Esophagus muscularis mucosa (tissue), 4 donors: Measurements from ENCODE around the gene SIK2. TPM values are rescaled to one million over a fixed set of nuclear protein-coding genes. Genes with fewer than 3 reads are reported as not detected.

Experiments
- DNase-seq: peaks from one replicate; pipeline ENCODE4 v3.0.0-alpha.2; 2017; ENCODE audit errors: extremely low spot score
- H3K27ac ChIP-seq, 4 donors: fragments of 200-600 bp; sonication (generic); replicated peaks in 1 of 4; 1 replicate in 3 of 4; 2 replicates in 1 of 4; pipeline ENCODE4 v1.5.1; 2016 to 2019; ENCODE audit warnings: mild to moderate bottlenecking in 1 of 4
- H3K27me3 ChIP-seq, 4 donors: fragments of 200-600 bp; sonication (generic); one replicate each; pipeline versions ENCODE4 v1.5.1 to v1.6.0; 2016 to 2019
- H3K36me3 ChIP-seq, 4 donors: fragments of 200-600 bp; sonication (generic); one replicate each; pipeline ENCODE4 v1.5.1; 2016 to 2019
- H3K4me1 ChIP-seq, 4 donors: fragments of 200-600 bp; sonication (generic); one replicate each; pipeline ENCODE4 v1.5.1; 2016 to 2019
- H3K4me3 ChIP-seq, 4 donors: fragments of 200-600 bp; sonication (generic); 1 replicate in 2 of 4; 2 replicates in 2 of 4; pipeline ENCODE4 v1.5.1; 2016 to 2019; ENCODE audit warnings: mild to moderate bottlenecking in 4 of 4, moderate library complexity in 1 of 4
- H3K9me3 ChIP-seq, 4 donors: fragments of 200-600 bp; sonication (generic); 1 replicate in 3 of 4; 2 replicates in 1 of 4; pipeline ENCODE4 v1.5.1; 2016 to 2019
- EP300 ChIP-seq: sonication (generic); formaldehyde crosslinking; IDR thresholded peaks from one replicate; pipeline ENCODE4 v1.6.1; 2017; ENCODE audit warnings: antibody characterized with exemption
- POLR2A ChIP-seq: fragments of 450-650 bp; IDR thresholded peaks from one replicate; pipeline ENCODE4 v1.6.1; 2017; ENCODE audit warnings: antibody characterized with exemption, moderate library complexity, mild to moderate bottlenecking, low read depth
- POLR2AphosphoS5 ChIP-seq, 2 donors: sonication (generic); formaldehyde crosslinking; IDR thresholded peaks; one replicate each; pipeline ENCODE4 v1.6.1; 2017; ENCODE audit warnings: antibody characterized with exemption in 2 of 2
- WGBS: methylation state at CpG from one replicate; pipeline ENCODE4 v1.1.5; 2018; 5-methylcytosine and 5-hydroxymethylcytosine counted together
- intact Hi-C: fragments of 100-400 bp; cut with DNase I; formaldehyde crosslinking; loops from one replicate; pipeline ENCODE4 v1.15.1; 2023
- total RNA-seq, 4 donors: library from RNA; depleted of rRNA; stranded (reverse); fragments of >200 nt; gene quantifications; one replicate each; pipeline versions ENCODE4 v1.1.0 to v1.2.1, GENCODE V29; 2016
- TF ChIP-seq, protein P1 (sequence below), 3 experiments: fragments of 200-600 bp in 2 of 3; fragments of 450-650 bp in 1 of 3; sonication (generic) in 2 of 3; IDR thresholded peaks; one replicate each; pipeline ENCODE4 v1.5.1; 2017 to 2019; ENCODE audit warnings: antibody characterized with exemption in 3 of 3, mild to moderate bottlenecking in 2 of 3, moderate library complexity in 1 of 3

The SIK2 gene
- total RNA-seq, 4 donors from 2014 or later = 14.5 to 22.1 (median 17.4) TPM

DNA sequence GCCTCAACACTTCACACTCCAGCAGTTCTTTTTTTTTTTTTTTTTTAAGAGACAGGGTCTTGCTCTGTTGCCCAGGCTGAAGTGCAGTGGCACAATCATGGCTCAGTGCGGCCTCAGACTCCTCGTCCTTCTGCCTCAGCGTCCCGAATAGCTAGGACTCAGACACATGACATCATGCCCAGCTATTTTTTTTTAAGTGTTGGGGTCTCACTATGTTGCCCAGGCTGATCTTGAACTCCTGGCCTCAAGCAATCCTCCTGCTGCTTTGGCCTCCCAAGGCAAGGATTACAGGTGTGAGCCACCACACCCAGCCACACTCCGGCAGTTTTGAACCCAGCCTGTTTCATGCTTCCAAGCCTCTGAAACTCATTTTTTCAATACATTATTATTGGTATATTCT lies 160.3 kb downstream of the SIK2 start:
- WGBS = 95% methylated on average over 5 of the region's 5 CpGs
- intact Hi-C loops = no loop called here
- Histone ChIP-seq H3K4me1 (peaks cover 15 to 38% (median 36%) of the 10 kb centered on the region in 4 donors), H3K27me3 (no peaks in the 10 kb centered on the region), H3K36me3 (peaks cover 24 to 72% (median 61%) of the 10 kb centered on the region in 4 donors), H3K27ac (no peak overlapping the region), H3K9me3 (no peaks in the 10 kb centered on the region), H3K4me3 (no peak overlapping the region)
- no peak for DNase-seq
- TF ChIP-seq POLR2AphosphoS5 (IDR thresholded peaks at IDR 0.05) (no peak), EP300 (no peak), POLR2A (no peak)
- TF ChIP-seq, protein P1, sequence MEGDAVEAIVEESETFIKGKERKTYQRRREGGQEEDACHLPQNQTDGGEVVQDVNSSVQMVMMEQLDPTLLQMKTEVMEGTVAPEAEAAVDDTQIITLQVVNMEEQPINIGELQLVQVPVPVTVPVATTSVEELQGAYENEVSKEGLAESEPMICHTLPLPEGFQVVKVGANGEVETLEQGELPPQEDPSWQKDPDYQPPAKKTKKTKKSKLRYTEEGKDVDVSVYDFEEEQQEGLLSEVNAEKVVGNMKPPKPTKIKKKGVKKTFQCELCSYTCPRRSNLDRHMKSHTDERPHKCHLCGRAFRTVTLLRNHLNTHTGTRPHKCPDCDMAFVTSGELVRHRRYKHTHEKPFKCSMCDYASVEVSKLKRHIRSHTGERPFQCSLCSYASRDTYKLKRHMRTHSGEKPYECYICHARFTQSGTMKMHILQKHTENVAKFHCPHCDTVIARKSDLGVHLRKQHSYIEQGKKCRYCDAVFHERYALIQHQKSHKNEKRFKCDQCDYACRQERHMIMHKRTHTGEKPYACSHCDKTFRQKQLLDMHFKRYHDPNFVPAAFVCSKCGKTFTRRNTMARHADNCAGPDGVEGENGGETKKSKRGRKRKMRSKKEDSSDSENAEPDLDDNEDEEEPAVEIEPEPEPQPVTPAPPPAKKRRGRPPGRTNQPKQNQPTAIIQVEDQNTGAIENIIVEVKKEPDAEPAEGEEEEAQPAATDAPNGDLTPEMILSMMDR (IDR thresholded peaks at IDR 0.05) = no peak

DNA sequence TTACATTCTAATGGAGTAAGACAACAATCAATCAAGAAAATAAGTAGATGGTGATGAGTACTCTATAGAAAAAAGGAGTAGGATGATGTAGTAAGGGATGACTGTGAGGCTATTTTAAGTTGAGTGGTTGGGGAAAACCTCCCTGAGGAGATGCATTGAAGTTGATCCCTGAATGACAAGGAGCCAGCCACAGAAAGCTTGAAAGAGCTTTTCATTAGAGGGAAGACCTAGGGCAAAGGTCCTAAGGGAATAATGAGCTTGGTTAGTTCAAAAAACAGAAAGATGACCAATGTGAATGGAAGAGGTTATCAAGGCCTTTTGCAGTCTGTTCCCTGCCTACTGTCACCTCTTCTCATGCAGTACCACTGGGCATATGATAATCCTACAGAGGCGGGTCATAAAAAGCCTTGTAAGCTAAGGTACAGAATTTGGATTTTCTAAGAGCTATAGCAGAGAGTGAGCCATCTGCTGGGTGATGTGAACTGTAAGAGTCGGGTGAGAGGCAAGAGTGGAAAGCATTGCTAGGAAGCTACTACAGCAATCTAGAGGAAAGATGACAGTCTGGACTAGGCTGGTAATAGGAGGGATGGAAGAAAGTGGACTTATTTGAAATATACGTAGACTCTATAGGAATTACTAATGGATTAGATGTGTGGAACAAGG lies 160.9 kb downstream of the SIK2 start:
- Histone ChIP-seq H3K9me3 (no peaks in the 10 kb centered on the region), H3K27me3 (no peaks in the 10 kb centered on the region), H3K4me3 (no peak overlapping the region), H3K36me3 (peaks cover 23 to 66% (median 55%) of the 10 kb centered on the region in 4 donors), H3K27ac (no peak overlapping the region), H3K4me1 (peaks cover 15 to 39% (median 37%) of the 10 kb centered on the region in 4 donors)
- 90% methylated on average over 3 of the region's 3 CpGs for WGBS
- no peak for TF ChIP-seq EP300
- no peak for TF ChIP-seq POLR2A
- TF ChIP-seq, protein P1 (IDR thresholded peaks at IDR 0.05) = no peak
- TF ChIP-seq POLR2AphosphoS5 (IDR thresholded peaks at IDR 0.05) = no peak
- no peak for DNase-seq
- intact Hi-C loops = no loop called here

DNA sequence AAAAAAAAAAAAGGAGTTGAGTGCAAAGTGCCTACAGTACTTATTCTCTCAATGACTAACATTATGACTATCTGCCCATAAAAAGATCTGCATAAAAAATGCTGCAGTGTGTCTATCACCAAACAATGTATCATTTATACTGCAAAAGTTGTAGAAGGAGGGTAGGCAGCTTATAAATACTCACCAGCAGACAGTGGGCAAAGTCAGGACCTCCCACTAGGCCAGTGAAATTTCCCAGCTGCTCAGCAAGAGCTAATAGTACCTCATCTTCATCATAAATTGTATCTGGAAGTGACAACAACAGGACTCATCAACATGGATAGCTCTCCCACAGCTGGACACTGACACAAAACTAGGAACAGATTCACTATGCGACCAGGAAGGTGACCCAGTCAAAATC lies 162.4 kb downstream of the SIK2 start:
- intact Hi-C loops = no loop called here

DNA sequence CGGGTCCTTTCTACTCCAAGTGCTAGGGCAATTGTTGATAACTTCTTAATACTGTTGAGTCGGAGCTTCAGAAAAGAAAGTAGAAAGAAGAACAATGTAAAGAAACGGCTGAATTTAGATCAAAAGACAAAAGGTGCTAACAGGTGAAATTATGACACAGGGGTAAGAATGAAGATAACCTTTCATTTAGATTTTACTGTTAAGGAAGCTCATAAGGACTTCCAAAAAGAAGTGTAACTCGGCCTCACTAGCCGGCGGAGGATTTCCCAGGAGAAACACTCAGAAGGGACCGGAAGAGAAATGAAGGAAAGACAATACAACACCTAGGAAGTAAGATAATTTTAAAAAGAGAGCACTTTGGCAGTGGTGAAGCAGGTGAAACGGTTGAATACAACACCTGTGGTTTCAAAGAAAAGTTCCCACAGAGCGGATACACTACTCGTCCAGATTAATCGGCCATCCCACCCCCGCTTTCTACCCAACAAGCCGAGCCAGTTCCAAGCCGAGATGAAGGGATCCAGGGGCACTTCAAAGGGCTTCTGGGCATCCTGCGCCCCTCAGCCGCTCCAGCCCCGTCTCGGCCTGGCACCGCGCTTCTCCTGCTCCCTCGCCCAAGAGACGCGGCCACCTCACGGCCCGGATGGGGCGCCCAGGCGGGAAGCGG lies 163.2 kb downstream of the SIK2 start:
- Histone ChIP-seq H3K27me3 (no peaks in the 10 kb centered on the region), H3K9me3 (no peaks in the 10 kb centered on the region), H3K4me3 (peak overlapping the region; percentile 72 to 93 (median 80)), H3K27ac (peak overlapping the region; percentile 90 to 93 (median 91)), H3K36me3 (peaks cover 13 to 43% (median 32%) of the 10 kb centered on the region in 4 donors), H3K4me1 (peaks cover 4 to 39% (median 37%) of the 10 kb centered on the region in 4 donors)
- WGBS = 4% methylated on average over 13 of the region's 28 CpGs
- DNase-seq = no peak
- intact Hi-C loops = no loop called here
- TF ChIP-seq EP300 = no peak
- TF ChIP-seq, protein P1 (IDR thresholded peaks at IDR 0.05) = no peak
- TF ChIP-seq POLR2A = no peak
- no peak for TF ChIP-seq POLR2AphosphoS5 (IDR thresholded peaks at IDR 0.05)

More for the DNA sequence above, 162.4 kb downstream of the SIK2 start:
- Histone ChIP-seq H3K27me3 (no peaks in the 10 kb centered on the region), H3K36me3 (peaks cover 21 to 51% (median 40%) of the 10 kb centered on the region in 4 donors), H3K4me1 (peaks cover 5 to 39% (median 37%) of the 10 kb centered on the region in 4 donors), H3K27ac (peak overlapping the region in 1 of 4 donors; percentile 90), H3K4me3 (peak overlapping the region; percentile 72 to 93 (median 80)), H3K9me3 (no peaks in the 10 kb centered on the region)
- no peak for TF ChIP-seq POLR2AphosphoS5 (IDR thresholded peaks at IDR 0.05)
- TF ChIP-seq, protein P1 (IDR thresholded peaks at IDR 0.05) = no peak
- TF ChIP-seq POLR2A = no peak
- TF ChIP-seq EP300 = no peak
- WGBS = 88% methylated on average over 1 of the region's 1 CpG
- DNase-seq = no peak
